Measurements from ENCODE around the gene TMED8. TPM values are rescaled to one million over a fixed set of nuclear protein-coding genes. Genes with fewer than 3 reads are reported as not detected.
"Not testable (repeated sequence)": the region's sequence is repeated elsewhere in the genome, so short reads cannot be mapped to it uniquely, and the experiment has no call there.

Gene TMED8
- polyA plus RNA-seq (2012; ENCODE audit: insufficient read depth, insufficient read length): 15.0 TPM

GRCh38 chr14:77376771-77377501 is at the start of gene TMED8, which contains the start of gene SAMD15:
Gene TMED8, minus strand, starts transcription at chr14:77377094. Its CDS starts 41 bp downstream, at chr14:77377053.
Gene SAMD15, plus strand, starts transcription at chr14:77377379. Its CDS starts 40 bp downstream, at chr14:77377419.
- peak within 1 kb of the TSS; percentile 80 for H3K4me3 ChIP-seq (ENCODE audit: low read length)
- DNase-seq (ENCODE audit: low read depth, low spot score): peak; percentile 74

- H3K4me3 ChIP-seq (ENCODE audit: low read length): no peak overlapping the region
- no peak for DNase-seq (ENCODE audit: low read depth, low spot score)
Observed at GRCh38 chr14:77426396-77426795, 49.5 kb upstream of the TMED8 start.

DNA sequence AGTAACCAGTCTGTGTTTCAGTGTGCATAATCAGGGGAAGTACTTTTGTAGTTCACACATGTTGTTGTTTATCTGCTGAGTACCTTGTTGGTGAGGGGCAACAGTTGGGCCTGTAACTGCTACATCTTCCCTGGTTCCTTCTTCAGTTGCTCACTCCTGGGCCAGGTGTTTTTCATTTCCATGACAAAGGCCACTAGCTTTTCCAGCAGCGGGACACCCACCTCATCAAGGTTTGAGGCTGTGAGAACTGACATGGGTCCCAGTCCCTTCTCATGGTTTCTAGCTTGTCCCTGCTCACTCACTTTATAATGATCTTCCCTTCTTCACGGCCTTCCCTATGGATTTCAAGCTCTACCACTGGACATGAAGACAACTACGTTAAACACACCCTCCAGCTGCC is 48.0 kb upstream of the TMED8 start:
- no peak overlapping the region for H3K4me3 ChIP-seq (ENCODE audit: low read length)
- DNase-seq (ENCODE audit: low read depth, low spot score): no peak

GRCh38 chr14:77423423-77423822 is 46.5 kb upstream of the TMED8 start, which contains the start of gene NOXRED1:
Gene NOXRED1, minus strand, starts transcription at chr14:77423523. Its CDS starts 634 bp downstream, at chr14:77422889.
- no peak for DNase-seq (ENCODE audit: low read depth, low spot score)
- H3K4me3 ChIP-seq (ENCODE audit: low read length): no peak within 1 kb of the TSS

- no peak for DNase-seq (ENCODE audit: low read depth, low spot score)
- no peak overlapping the region for H3K4me3 ChIP-seq (ENCODE audit: low read length)
Observed at GRCh38 chr14:77421201-77421600, 44.3 kb upstream of the TMED8 start.

GRCh38 chr14:77416836-77417235 is 39.9 kb upstream of the TMED8 start:
- no peak for DNase-seq (ENCODE audit: low read depth, low spot score)
- H3K4me3 ChIP-seq (ENCODE audit: low read length): no peak overlapping the region

- not testable (repeated sequence) for DNase-seq (ENCODE audit: low read depth, low spot score); H3K4me3 ChIP-seq (ENCODE audit: low read length)
Observed at GRCh38 chr14:77416098-77416497, 39.2 kb upstream of the TMED8 start.

DNA sequence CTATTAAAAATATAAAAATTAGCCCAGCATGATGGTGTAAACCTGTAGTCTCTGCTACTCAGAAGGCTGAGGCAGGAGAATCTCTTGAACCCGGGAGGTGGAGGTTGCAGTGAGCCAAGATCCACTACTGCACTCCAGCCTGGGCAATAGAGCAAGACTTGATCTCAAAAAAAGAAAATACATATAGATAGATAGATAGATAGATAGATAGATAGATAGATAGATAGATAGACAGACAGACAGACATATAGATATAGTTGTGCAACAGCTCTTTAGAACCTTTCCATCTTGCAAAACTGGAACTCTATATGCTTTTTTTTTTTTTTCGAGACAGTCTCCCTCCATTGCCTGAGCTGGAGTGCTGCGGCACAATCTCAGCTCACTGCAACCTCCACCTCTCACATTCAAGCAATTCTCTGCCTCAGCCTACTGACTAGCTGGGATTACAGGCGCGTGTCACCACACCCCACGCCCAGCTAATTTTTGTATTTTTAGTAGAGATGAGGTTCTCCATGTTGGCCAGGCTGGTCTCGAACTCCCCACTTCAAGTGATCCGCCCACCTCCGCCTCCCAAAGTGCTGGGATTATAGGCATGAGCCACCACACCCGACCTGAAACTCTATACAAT is 38.6 kb upstream of the TMED8 start:
- not testable (repeated sequence) for H3K4me3 ChIP-seq (ENCODE audit: low read length); DNase-seq (ENCODE audit: low read depth, low spot score)

- H3K4me3 ChIP-seq (ENCODE audit: low read length): no peak overlapping the region
- peak; percentile 60 for DNase-seq (ENCODE audit: low read depth, low spot score)
Observed at GRCh38 chr14:77409131-77409533, 32.2 kb upstream of the TMED8 start.

- H3K4me3 ChIP-seq (ENCODE audit: low read length): peak overlapping the region; percentile 32
Observed at GRCh38 chr14:77407158-77407557, 30.3 kb upstream of the TMED8 start.

DNA sequence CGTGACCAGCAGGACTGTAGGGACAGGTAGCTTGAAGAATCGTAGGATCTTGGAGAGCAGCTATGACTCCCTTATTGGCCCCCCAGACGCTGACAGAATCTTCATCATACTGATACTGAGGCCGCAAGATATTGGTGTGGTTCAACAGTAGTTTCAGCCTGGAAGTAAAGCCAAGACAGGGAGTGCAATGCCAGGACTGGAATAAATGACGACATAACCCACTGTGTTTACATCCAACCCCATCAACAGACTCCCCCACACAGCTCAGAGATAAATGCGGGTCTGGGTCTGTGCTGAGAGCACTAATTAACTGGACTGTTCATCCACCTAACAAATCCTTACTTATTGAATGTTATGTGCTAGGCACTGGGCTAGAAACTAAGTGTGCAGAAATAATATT is 29.8 kb upstream of the TMED8 start:
- peak overlapping the region; percentile 32 for H3K4me3 ChIP-seq (ENCODE audit: low read length)
- peak; percentile 44 for DNase-seq (ENCODE audit: low read depth, low spot score)

More at GRCh38 chr14:77407158-77407557, 30.3 kb upstream of the TMED8 start:
- DNase-seq (ENCODE audit: low read depth, low spot score): peak; percentile 87

DNA sequence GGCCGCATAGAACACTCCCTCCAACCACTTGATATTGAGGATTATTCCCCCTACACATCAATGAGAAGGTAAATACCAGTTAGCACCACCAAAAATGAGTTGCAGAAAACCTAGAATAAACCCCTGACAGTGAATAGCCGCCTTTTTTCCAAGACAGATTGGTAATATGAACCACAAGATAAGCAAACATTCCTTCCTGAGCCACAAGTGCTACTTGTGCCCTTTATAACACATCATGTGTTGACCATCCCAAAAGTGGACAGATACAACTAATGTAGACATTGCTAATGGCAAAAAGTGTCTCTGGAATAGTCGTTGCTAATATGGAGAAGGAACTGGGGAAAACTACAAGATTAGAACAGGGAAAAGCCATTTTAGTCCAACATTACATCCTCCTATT is 29.2 kb upstream of the TMED8 start:
- DNase-seq (ENCODE audit: low read depth, low spot score): no peak
- no peak overlapping the region for H3K4me3 ChIP-seq (ENCODE audit: low read length)

DNA sequence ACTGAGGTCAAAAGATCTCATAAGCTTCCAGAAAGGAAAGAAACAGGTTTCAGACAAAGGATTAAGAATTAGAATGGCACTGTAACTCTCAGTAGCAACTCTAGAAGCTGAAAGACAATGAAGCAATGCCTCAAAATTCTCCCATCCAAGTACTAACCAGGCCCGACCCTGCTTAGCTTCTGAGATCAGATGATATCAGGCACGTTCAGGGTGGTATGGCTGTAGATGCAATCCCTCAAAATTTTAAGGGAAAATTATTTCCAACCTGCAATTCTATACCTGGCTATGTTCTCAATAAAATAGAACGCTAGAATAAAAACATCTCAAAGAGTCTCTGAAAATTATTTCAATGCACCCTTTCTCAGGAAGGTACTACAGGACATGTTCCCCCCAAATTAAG is 26.9 kb upstream of the TMED8 start:
- no peak for DNase-seq (ENCODE audit: low read depth, low spot score)
- H3K4me3 ChIP-seq (ENCODE audit: low read length): no peak overlapping the region

- no peak overlapping the region for H3K4me3 ChIP-seq (ENCODE audit: low read length)
- no peak for DNase-seq (ENCODE audit: low read depth, low spot score)
Observed at GRCh38 chr14:77400216-77400615, 23.3 kb upstream of the TMED8 start.

DNA sequence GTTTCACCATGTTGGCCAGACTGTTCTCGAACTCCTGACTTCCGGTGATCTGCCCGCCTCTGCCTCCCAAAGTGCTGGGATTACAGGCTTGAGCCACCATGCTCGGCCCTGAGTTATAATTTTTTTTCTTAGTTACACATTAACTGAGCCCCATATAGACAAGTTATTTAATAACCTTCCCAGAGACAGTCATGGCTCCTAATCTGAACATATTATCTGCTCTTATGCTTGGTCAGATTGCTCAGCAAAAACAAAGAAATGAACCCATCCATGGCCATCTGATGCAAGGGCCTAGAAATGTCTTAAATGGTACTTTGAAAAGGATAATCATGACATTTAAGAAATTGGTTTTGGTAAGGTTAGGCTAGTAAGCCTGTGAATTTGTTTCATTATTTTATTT is 13.3 kb upstream of the TMED8 start:
- no peak overlapping the region for H3K4me3 ChIP-seq (ENCODE audit: low read length)
- no peak for DNase-seq (ENCODE audit: low read depth, low spot score)

- H3K4me3 ChIP-seq (ENCODE audit: low read length): no peak overlapping the region
- DNase-seq (ENCODE audit: low read depth, low spot score): no peak
Observed at GRCh38 chr14:77378701-77379100, 1.8 kb upstream of the TMED8 start.

DNA sequence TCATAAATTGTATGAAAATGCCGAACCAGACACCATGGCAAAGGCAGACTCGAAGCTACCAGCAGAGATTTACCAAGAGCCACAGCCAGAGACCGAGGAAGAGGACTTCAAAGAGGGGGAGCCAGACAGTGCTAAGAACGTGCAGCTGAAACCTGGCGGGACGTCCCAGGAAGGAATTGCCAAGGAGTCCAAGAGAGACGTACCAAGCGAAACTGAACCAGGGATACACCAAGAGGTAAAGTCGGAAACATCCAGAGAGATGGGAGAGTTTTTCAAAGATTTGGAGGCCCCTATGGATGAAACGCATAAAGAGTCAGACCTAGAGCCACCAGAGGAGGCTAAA is 579 bp upstream of the TMED8 start:
- no peak for DNase-seq (ENCODE audit: low read depth, low spot score)
- peak overlapping the region; percentile 80 for H3K4me3 ChIP-seq (ENCODE audit: low read length)

DNA sequence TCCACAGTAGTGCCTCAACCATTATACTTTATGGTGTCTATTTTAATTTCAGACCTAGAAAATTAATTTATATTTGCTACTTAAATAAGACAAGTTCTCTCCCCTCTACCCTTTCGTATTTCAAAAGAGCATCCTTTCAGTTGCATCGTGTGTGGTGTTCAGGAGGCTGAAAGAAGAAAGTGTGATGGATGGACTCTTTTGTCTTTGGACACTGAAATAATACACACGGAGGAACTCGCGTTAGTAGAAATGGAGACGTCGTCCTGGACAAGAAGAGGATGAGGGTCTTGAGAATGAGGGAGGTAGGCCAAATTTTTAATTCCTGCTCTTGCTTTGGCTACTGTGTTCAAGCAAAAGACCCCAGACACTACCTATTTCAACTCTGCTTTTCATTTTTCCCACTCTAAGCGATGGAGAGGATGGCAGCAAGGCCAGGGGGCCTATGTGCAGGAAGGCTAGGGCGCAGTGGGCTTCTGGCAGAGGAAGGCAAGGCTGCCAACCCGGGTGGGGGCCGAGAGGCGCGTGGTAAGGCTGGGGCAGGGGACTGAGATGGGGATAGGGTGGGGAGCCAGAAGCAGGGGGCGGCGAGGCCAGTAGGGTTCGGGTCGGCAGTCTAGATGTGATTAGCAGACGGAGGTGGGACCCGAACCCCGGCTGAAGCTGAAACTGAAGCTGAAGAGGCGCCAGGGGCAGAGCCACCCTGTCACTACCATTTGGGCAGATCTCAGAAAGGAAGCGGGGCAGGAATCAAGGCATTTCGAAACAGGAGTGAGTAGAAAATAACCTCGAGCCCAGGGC is 722 bp downstream of the TMED8 start:
- DNase-seq (ENCODE audit: low read depth, low spot score): no peak
- peak overlapping the region; percentile 80 for H3K4me3 ChIP-seq (ENCODE audit: low read length)

DNA sequence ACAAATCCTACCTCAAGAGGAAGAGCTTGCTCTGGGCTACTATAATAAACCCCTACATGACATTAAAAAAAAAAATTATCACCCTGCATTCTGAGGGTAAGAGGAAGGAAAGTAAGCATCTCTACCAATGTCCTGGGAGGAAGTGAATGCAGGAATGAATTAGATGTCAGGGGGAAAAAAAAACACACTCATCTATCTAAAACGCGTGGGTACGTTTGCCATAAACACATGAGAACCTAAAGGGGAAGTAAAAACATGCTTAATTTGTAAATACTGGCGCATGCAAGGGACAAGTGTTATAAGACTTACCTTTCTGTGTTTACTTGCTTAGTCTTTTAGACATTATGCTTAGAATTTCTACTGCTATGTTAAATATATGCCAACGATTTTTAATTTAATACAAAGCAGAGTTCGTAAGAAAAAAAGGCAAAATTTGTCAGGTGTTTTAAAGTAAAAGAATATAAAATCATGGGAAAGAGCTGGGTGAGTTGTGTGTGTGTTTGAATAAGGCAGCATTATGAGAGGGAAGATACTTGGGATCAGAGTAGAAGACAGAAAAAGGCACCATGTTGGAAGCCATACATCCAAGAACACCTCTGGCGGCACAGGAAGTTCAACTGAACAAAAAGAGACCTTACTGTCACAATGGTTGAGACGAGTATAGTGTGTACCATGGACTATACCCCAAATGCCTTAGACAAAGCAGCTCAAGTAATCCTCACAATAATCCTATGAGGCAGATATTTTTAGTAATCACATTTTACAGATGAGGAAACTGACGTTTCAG is 1.5 kb downstream of the TMED8 start:
- DNase-seq (ENCODE audit: low read depth, low spot score): peak; percentile 41
- peak overlapping the region; percentile 80 for H3K4me3 ChIP-seq (ENCODE audit: low read length)

All from Jurkat, Clone E6-1 (cell line).